ENCODE measurements around the gene GAB2. TPM values are rescaled to one million over a fixed set of nuclear protein-coding genes. Genes with fewer than 3 reads are reported as not detected.

GAB2 gene
- total and polyA plus RNA-seq, 2 of the 13 experiments (the other 11 are each of a cell fraction or from before 2014, with no cell fraction given): 4.1 to 8.6 TPM

DNA sequence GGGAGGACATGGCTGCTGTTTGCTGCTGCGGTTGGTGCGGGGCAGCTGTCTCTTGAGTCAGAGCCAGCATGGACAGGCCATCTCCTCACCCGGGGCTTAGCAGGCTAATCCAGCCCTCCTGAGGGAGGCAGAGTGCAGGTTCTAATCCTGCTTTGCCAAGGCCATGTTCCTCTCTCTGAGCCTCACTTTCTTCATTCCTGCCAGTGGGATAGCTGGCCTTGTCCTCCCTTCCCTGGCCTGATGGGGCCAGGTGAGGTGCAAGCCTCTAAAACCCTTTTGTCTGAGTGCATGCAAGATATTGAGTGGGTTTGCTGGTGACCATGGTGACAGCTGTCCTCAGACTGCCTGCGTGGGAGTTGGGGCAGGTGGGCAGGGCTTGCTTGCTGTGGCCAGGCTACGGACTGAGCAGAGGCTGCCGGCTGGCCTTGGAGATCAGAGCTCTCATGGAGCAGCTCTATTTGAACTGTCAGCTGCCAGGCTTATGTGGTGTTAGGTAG lies 225.3 kb downstream of the GAB2 start (continued):
- TF ChIP-seq ZNF652 (CRISPR knock-in tag; IDR thresholded peaks at IDR 0.05; ENCODE audit: borderline replicate concordance, low read depth) (no peak), THAP11 (CRISPR knock-in tag; IDR thresholded peaks at IDR 0.05) (0 out of 2 replicates have a peak, but pooled peaks have one; percentile 2), ZBTB8A (CRISPR knock-in tag; IDR thresholded peaks at IDR 0.05; ENCODE audit: borderline replicate concordance, low read depth) (no peak), SALL1 (CRISPR knock-in tag; IDR thresholded peaks at IDR 0.05) (0 out of 2 replicates have a peak, but pooled peaks have one; percentile 21), XRCC5 (optimal IDR thresholded peaks at IDR 0.05; ENCODE audit: low read length) (no peak), RXRA (CRISPR knock-in tag; IDR thresholded peaks at IDR 0.05) (peak; percentile 48; the same call in 1 of the 2 replicates), ZNF687 (CRISPR knock-in tag; IDR thresholded peaks at IDR 0.05) (peak; percentile 63), ZNF605 (CRISPR knock-in tag; IDR thresholded peaks at IDR 0.05) (0 out of 2 replicates have a peak, but pooled peaks have one; percentile 32), ZNF878 (CRISPR knock-in tag; IDR thresholded peaks at IDR 0.05) (no peak), TEAD3 (CRISPR knock-in tag; optimal IDR thresholded peaks at IDR 0.05; ENCODE audit: borderline replicate concordance) (peak; percentile 6), ZNF572 (CRISPR knock-in tag; IDR thresholded peaks at IDR 0.05) (0 out of 2 replicates have a peak, but pooled peaks have one; percentile 25), SKI (IDR thresholded peaks at IDR 0.05; ENCODE audit: partially characterized antibody) (peak; percentile 45), RFX1 (IDR thresholded peaks at IDR 0.05) (peak; percentile 24; the same call in 1 of the 2 replicates), HOXA7 (CRISPR knock-in tag; IDR thresholded peaks at IDR 0.05) (no peak), HNF1B (CRISPR knock-in tag; IDR thresholded peaks at IDR 0.05) (peak; percentile 19; the same call in 1 of the 2 replicates)
- TF ChIP-seq, protein P1, sequence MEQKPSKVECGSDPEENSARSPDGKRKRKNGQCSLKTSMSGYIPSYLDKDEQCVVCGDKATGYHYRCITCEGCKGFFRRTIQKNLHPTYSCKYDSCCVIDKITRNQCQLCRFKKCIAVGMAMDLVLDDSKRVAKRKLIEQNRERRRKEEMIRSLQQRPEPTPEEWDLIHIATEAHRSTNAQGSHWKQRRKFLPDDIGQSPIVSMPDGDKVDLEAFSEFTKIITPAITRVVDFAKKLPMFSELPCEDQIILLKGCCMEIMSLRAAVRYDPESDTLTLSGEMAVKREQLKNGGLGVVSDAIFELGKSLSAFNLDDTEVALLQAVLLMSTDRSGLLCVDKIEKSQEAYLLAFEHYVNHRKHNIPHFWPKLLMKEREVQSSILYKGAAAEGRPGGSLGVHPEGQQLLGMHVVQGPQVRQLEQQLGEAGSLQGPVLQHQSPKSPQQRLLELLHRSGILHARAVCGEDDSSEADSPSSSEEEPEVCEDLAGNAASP (CRISPR knock-in tag; IDR thresholded peaks at IDR 0.05; ENCODE audit: borderline replicate concordance): 0 out of 2 replicates have a peak, but pooled peaks have one; percentile 39
- TF ChIP-seq, protein P2, sequence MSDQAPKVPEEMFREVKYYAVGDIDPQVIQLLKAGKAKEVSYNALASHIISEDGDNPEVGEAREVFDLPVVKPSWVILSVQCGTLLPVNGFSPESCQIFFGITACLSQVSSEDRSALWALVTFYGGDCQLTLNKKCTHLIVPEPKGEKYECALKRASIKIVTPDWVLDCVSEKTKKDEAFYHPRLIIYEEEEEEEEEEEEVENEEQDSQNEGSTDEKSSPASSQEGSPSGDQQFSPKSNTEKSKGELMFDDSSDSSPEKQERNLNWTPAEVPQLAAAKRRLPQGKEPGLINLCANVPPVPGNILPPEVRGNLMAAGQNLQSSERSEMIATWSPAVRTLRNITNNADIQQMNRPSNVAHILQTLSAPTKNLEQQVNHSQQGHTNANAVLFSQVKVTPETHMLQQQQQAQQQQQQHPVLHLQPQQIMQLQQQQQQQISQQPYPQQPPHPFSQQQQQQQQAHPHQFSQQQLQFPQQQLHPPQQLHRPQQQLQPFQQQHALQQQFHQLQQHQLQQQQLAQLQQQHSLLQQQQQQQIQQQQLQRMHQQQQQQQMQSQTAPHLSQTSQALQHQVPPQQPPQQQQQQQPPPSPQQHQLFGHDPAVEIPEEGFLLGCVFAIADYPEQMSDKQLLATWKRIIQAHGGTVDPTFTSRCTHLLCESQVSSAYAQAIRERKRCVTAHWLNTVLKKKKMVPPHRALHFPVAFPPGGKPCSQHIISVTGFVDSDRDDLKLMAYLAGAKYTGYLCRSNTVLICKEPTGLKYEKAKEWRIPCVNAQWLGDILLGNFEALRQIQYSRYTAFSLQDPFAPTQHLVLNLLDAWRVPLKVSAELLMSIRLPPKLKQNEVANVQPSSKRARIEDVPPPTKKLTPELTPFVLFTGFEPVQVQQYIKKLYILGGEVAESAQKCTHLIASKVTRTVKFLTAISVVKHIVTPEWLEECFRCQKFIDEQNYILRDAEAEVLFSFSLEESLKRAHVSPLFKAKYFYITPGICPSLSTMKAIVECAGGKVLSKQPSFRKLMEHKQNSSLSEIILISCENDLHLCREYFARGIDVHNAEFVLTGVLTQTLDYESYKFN (CRISPR knock-in tag; conservative IDR thresholded peaks at IDR 0.05): peak; percentile 29
